SK-N-SH (cell line): ENCODE data around the gene PAX2.

Source experiments
- EP300 ChIP-seq, 2 experiments: IDR thresholded peaks; 2 replicates each; pipeline versions ENCODE4 v1.4.0 to v1.6.1; 2012; ENCODE audit warnings: borderline replicate concordance in 1 of 2, low read depth in 1 of 2, low read length in 1 of 2
- FOXJ3 ChIP-seq: sonication (generic); formaldehyde crosslinking; IDR thresholded peaks from 2 replicates; pipeline ENCODE4 v1.5.1; 2020; ENCODE audit warnings: mild to moderate bottlenecking, missing genetic modification reagents
- POLR2AphosphoS5 ChIP-seq: IDR thresholded peaks from 2 replicates; pipeline ENCODE4 v1.6.1; 2012; ENCODE audit warnings: low read depth, low read length
- RAD21 ChIP-seq: IDR thresholded peaks from 2 replicates; pipeline ENCODE4 v1.6.1; 2012; ENCODE audit warnings: mild to moderate bottlenecking, low read length
- RFX5 ChIP-seq: IDR thresholded peaks from 2 replicates; pipeline ENCODE4 v1.6.1; 2012; ENCODE audit warnings: mild to moderate bottlenecking, improper control_type of control experiment, low read length
- RXRA ChIP-seq: IDR thresholded peaks from 2 replicates; pipeline ENCODE4 v1.4.0; 2012; ENCODE audit warnings: low read depth, mild to moderate bottlenecking, borderline replicate concordance
- YY1 ChIP-seq: IDR thresholded peaks from 2 replicates; pipeline ENCODE4 v1.4.0; 2012; ENCODE audit warnings: low read depth, mild to moderate bottlenecking
- TF ChIP-seq, protein P1 (sequence below): fragments of 150-350 bp; IDR thresholded peaks from 2 replicates; pipeline ENCODE4 v1.6.1; 2017; ENCODE audit warnings: antibody characterized with exemption, low read length, low read depth, borderline replicate concordance
- TF ChIP-seq, protein P2 (sequence below): IDR thresholded peaks from 2 replicates; pipeline ENCODE4 v1.4.0; 2012; ENCODE audit warnings: low read depth
- TF ChIP-seq, protein P3 (sequence below): fragments of 200-600 bp; sonication (generic); IDR thresholded peaks from 2 replicates; pipeline ENCODE4 v1.6.1; 2017; ENCODE audit warnings: antibody characterized with exemption, mild to moderate bottlenecking, moderate library complexity

DNA sequence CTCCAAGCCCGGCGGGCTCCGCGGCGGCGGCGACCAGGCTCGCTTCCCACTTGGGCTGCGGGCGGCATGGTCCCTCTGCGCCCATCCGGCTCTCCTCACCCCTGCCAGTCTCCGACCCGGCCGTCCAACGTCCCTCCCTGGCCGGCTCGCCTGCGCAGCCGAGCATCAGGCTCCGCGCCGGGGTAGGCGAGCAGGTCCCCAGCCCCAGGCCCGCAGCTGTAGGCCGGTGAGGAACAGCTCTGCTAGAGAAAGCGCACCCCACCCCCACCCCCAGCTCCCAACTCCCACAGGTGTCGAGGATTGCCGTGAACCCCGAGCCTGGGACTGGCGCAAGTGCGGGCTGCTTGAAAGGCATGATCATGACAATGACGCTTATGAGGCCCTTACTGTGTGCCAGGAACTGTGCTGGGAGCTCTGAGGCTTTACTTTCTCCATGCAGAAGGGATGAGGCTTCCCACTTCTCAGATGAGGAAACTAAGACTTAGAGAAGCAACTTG, 20.8 kb upstream of the PAX2 start:
- no peak for TF ChIP-seq RAD21
- TF ChIP-seq POLR2AphosphoS5 = no peak
- TF ChIP-seq YY1 = no peak
- TF ChIP-seq, protein P1, sequence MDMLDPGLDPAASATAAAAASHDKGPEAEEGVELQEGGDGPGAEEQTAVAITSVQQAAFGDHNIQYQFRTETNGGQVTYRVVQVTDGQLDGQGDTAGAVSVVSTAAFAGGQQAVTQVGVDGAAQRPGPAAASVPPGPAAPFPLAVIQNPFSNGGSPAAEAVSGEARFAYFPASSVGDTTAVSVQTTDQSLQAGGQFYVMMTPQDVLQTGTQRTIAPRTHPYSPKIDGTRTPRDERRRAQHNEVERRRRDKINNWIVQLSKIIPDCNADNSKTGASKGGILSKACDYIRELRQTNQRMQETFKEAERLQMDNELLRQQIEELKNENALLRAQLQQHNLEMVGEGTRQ = no peak
- TF ChIP-seq EP300 (IDR thresholded peaks at IDR 0.05; ENCODE audit: borderline replicate concordance in 1 of 2, low read depth in 1 of 2, low read length in 1 of 2) = no peak
- TF ChIP-seq RXRA = no peak
- no peak for TF ChIP-seq FOXJ3
- TF ChIP-seq, protein P2, sequence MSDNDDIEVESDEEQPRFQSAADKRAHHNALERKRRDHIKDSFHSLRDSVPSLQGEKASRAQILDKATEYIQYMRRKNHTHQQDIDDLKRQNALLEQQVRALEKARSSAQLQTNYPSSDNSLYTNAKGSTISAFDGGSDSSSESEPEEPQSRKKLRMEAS = no peak
- TF ChIP-seq RFX5 = no peak
- TF ChIP-seq, protein P3, sequence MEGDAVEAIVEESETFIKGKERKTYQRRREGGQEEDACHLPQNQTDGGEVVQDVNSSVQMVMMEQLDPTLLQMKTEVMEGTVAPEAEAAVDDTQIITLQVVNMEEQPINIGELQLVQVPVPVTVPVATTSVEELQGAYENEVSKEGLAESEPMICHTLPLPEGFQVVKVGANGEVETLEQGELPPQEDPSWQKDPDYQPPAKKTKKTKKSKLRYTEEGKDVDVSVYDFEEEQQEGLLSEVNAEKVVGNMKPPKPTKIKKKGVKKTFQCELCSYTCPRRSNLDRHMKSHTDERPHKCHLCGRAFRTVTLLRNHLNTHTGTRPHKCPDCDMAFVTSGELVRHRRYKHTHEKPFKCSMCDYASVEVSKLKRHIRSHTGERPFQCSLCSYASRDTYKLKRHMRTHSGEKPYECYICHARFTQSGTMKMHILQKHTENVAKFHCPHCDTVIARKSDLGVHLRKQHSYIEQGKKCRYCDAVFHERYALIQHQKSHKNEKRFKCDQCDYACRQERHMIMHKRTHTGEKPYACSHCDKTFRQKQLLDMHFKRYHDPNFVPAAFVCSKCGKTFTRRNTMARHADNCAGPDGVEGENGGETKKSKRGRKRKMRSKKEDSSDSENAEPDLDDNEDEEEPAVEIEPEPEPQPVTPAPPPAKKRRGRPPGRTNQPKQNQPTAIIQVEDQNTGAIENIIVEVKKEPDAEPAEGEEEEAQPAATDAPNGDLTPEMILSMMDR = no peak
